ENCODE measurements around the gene KIF22.
"Not testable (repeated sequence)": the region's sequence is repeated elsewhere in the genome, so short reads cannot be mapped to it uniquely, and the experiment has no call there.

Gene KIF22

GRCh38 chr16:29831490-29831889, 40.9 kb downstream of the KIF22 start:
- no peak for TF ChIP-seq CTCF (IDR thresholded peaks at IDR 0.05; ENCODE audit: borderline replicate concordance, insufficient read depth, low read depth, low read length)
- no peak overlapping the region for H3K4me3 ChIP-seq (ENCODE audit: low read depth, low read length)

- H3K4me3 ChIP-seq (ENCODE audit: low read depth, low read length): not testable (repeated sequence)
These were observed 42.7 kb downstream of the KIF22 start for GRCh38 chr16:29833219-29833618.

GRCh38 chr16:29834079-29834478, 43.5 kb downstream of the KIF22 start:
- no peak overlapping the region for H3K4me3 ChIP-seq (ENCODE audit: low read depth, low read length)
- no peak for TF ChIP-seq CTCF (IDR thresholded peaks at IDR 0.05; ENCODE audit: borderline replicate concordance, insufficient read depth, low read depth, low read length)

- H3K4me3 ChIP-seq (ENCODE audit: low read depth, low read length): no peak overlapping the region
- TF ChIP-seq CTCF (IDR thresholded peaks at IDR 0.05; ENCODE audit: borderline replicate concordance, insufficient read depth, low read depth, low read length): no peak
These were observed 45.4 kb downstream of the KIF22 start for GRCh38 chr16:29835926-29836325.

GRCh38 chr16:29836623-29837022, 46.1 kb downstream of the KIF22 start:
- no peak for TF ChIP-seq CTCF (IDR thresholded peaks at IDR 0.05; ENCODE audit: borderline replicate concordance, insufficient read depth, low read depth, low read length)
- no peak overlapping the region for H3K4me3 ChIP-seq (ENCODE audit: low read depth, low read length)

- no peak for TF ChIP-seq CTCF (IDR thresholded peaks at IDR 0.05; ENCODE audit: borderline replicate concordance, insufficient read depth, low read depth, low read length)
- no peak overlapping the region for H3K4me3 ChIP-seq (ENCODE audit: low read depth, low read length)
These were observed 47.3 kb downstream of the KIF22 start for GRCh38 chr16:29837841-29838240.

GRCh38 chr16:29839822-29840221, 49.3 kb downstream of the KIF22 start:
- no peak overlapping the region for H3K4me3 ChIP-seq (ENCODE audit: low read depth, low read length)
- no peak for TF ChIP-seq CTCF (IDR thresholded peaks at IDR 0.05; ENCODE audit: borderline replicate concordance, insufficient read depth, low read depth, low read length)

GRCh38 chr16:29840240-29840639, 49.7 kb downstream of the KIF22 start:
- no peak for TF ChIP-seq CTCF (IDR thresholded peaks at IDR 0.05; ENCODE audit: borderline replicate concordance, insufficient read depth, low read depth, low read length)
- H3K4me3 ChIP-seq (ENCODE audit: low read depth, low read length): no peak overlapping the region
